Measurements from ENCODE around the gene SLC5A4.

SLC5A4 gene

GRCh38 chr22:32232191-32232830 lies 22.8 kb downstream of the SLC5A4 start:
- no peak for DNase-seq (ENCODE audit: low spot score)

DNA sequence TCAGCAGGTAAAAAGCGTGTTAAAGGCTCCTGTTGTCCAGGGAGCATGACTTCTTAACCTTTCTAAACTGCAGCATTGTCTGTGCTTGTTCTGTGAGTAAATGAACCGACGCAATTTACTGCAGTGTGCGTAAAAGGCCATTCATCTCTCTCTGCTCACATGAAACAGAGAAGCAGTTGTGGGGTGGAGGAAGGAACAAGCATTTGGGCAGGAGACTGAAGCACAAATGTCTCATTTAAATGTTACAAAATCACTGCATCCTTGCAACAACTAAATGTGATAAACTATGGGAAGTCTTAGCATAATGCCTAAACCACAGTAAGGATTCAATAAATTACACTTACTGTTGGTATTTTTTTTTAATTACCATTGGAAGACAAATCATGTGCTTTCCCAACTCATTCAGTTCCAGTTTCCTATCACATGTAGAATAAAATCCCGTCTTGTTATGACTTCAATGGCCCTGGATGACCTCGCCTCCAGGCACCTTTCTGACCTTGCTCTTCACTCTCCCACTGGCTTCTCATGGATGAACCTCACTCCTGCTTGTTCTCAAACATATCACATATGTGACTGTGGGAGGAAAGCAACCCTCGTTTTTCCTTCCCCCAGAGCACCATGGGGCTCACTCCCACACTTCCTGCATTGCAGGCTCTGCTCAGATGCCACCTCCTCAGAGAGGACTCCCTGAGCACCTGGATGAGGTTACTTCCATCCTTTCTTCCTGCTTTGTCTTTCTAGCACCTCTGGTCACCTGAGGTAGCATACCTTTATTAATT lies 28.6 kb downstream of the SLC5A4 start:
- DNase-seq (ENCODE audit: low spot score), result no peak

DNA sequence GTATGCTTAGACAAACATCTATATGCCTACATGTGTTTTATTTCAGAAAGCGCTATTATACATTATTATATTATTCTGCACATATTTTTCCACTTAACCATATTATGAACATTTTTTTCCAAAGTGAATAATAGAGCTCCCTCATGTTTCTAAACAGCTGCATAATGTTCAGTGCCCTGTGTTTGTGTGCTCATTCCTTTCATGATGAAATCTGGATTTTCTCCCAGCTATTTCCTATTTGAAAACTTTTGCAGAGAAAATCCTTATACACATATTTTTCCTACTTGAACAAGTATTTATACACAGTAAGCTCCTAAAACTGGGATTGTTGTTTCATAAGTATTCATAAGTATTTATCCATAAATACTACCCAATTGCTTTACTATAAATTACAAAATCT lies 32.2 kb downstream of the SLC5A4 start:
- no peak for DNase-seq (ENCODE audit: low spot score)

DNA sequence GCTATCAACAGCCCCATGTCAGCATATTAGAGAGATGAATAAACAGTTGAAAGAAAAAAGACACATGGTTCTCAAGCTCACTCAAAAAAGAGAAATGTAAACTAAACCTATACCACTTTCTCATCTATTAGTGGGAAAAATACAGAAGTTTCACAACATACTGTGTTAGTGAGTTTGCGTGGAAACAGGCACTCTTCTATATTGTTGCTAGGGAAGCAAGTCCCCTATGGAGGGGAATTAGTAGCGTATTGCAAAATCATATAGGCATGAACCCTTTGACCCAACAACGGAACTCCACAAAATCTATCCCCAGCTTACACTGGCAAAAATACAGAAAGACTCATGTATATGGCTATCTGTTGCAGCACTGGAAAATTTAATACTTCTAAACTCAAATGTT lies 36.1 kb downstream of the SLC5A4 start:
- DNase-seq (ENCODE audit: low spot score), result no peak

DNA sequence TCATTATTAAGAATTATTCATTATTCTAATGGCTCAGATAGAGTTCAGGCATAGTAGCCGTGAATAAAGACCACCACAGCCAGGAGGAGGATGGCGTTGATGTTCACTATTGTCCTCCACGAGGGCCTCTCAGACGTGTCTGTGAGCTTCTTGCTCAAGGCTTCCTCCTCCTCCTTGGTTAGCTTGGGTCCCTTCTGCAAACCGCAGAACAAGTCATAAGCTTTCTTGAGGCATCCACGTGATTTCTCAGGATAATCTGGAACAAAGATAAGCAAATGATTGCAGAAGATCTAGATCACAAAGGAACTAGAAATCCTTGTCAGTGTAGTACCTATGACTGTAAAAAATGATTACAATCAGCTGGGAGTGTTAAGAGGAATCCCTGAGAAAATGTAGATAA lies 36.7 kb downstream of the SLC5A4 start:
- no peak for DNase-seq (ENCODE audit: low spot score)

DNA sequence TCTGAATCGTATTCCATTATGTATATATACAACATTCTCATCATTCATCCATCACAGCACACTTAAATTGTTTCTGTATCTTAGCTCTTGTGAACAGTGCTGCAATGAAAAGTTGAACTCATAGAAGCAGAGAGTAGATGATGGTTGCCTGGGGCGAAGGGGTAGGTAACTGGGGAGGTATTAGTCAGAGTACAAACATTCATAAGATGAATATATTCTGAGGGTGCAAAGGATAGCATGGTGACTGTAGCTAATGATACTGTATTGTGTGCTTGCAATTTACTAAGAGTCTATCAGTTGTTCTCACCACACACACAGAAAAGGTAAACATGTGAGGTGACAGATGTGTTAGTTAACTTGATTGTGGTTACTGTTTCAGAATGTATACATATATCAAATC lies 37.7 kb downstream of the SLC5A4 start:
- DNase-seq (ENCODE audit: low spot score), result no peak

GRCh38 chr22:32216911-32217310 lies 38.2 kb downstream of the SLC5A4 start:
- no peak for DNase-seq (ENCODE audit: low spot score)

- no peak for DNase-seq (ENCODE audit: low spot score)
These were observed 44.1 kb downstream of the SLC5A4 start for GRCh38 chr22:32211011-32211410.

DNA sequence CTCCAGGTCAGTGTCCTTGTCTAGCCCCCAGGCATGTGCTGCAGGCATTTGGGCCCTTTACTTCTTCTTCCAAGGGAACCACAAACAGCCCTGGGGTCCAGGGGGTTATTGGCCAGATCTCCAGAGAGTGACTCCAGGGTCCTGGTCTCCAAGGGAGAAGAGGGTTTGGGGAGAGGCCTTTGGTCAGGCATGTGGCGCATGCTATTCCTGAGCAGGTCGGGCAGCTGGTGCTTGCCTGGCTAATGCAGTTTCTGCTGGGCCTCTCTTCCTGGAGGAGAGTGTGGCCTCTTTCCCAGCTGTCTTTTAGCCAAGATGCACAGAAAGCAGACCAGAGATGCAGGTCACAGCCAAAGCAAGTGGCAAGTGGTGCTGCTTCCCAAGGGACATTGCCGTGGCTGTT lies 46.5 kb downstream of the SLC5A4 start:
- DNase-seq (ENCODE audit: low spot score), result no peak

GRCh38 chr22:32207971-32208480 lies 47.1 kb downstream of the SLC5A4 start:
- DNase-seq (ENCODE audit: low spot score), result no peak

DNA sequence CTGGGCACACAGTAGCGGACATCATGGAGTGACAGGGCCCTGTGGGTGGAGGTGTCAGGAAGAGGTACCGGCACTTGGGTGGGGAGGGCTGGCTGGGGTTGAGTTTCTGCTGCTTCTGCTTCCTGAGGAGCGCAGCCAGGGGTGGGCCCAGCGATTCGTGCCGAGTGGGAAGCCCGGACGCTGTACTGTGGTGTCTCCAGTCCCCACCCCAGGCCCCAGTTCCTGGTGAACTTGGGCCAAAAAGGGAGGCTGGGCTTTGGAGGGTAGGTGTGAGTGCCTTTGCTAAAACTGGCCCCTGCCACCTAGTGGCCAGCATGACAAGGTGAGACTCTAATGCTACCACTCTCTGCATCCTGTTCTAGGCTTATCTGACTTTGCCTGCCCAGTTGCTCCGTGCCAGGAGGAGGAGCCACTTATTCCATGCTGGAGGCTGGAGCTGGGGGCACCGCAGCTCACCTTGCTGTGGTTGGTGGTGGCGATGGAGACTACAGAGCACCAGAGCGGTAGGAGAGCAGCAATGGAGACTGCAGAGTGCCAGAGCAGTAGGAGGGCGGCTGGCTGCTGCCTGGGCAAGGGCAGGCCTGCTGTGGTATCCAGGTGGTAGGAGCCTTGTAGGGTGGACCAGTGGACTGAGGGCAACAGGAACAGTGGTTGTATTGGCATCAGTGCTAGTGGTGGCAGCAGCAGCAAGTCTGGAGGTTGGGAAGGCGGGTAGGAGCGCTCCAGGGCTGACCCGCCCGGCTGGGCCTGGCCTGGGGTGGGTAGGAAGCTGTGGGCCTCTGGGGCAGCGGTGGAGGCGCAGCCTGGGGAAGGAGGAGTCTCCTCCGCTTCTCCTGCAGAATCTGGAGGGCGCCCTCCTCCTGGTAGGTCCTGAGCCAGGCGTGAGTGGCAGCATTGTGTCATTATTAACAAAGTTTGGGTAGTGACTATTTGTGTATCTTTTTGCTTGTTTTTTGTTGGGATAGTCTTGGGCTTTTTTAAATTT lies 48.1 kb downstream of the SLC5A4 start:
- no peak for DNase-seq (ENCODE audit: low spot score)

DNA sequence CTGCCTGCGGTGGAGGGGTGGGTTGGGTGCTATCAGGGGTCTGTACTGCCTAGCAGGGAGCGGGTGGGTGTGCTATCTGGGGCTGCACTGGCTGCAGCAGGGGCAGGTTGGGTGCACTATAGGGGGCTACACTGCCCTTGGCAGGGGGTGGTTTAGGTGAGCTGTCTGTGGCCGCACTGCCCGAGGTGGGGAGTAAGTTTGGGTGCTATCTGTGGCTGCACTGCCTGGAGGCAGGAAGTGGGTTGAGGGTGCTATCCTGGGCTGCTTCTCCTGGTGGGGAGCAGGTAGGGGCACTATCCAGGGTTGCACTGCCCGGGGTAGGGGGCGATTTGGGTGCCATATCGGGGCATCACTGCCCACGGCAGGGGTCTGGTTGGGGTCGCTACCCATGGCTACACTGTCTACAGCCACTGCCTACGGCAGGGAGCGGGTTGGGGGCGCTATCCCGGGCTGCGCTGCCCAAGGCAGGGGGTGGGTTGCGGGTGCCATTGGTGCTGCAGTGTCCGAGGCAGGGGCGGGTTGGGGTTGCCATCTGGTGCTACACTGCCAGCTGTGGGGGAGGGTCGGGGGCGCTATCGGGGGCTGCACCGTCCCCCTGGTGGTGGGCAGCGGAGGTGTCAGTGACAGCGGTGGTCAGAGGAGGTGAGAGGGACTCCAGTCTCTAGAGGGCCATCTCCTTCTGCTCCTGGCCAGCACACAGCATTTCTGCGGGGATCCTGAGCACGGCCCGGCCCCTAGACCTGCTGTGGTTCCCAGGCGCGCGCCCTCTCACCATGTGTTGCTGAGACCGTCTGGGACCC lies 49.0 kb downstream of the SLC5A4 start:
- no peak for DNase-seq (ENCODE audit: low spot score)

DNA sequence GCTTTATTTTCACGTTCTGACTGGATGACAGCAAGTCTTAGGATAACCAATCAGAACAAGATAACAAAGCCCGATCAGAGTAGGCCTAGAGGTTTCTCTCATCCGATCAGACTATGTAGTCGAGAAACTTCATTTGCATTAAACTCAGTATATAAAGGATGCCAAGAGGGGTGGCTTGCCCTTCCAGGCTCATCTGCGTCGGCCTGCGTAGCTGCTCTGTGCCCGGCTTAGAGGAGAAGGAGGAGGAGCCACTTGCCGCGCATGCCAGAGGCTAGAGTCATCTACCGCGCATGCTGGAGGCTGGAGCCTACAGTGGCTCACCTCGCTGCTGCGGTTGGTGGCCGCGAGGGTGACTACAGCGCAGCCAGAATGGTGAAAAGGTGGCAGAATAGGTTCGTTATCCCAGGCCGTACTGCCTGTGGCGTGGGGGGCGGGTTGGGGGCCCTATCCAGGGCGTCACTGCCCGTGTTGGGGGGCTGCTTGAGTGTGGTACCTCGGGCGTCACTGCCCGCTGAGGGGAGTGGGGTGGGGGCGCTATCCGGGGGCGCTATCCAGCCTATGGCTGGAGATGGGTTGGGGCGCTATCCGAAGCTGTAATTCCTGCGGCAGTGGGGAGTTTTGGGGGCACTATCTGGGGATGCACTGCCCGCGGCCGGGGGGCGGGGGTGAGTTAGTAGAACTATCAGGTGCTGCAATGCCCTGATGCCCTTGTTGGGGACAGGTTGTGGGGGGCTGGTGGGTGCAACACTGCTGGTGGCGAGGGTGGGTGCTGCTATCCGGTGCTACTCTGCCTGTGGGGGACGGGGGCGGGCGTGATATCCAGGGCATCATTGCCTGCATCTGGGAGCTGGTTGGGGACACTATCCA lies 50.1 kb downstream of the SLC5A4 start, which contains the start of gene RFPL2:
Gene RFPL2, minus strand, starts transcription at position 218 of the 867 bp plus-strand sequence. CDS start 2,622 bp downstream, outside the sequence.
- peak; percentile 32 for DNase-seq (ENCODE audit: low spot score)

DNA sequence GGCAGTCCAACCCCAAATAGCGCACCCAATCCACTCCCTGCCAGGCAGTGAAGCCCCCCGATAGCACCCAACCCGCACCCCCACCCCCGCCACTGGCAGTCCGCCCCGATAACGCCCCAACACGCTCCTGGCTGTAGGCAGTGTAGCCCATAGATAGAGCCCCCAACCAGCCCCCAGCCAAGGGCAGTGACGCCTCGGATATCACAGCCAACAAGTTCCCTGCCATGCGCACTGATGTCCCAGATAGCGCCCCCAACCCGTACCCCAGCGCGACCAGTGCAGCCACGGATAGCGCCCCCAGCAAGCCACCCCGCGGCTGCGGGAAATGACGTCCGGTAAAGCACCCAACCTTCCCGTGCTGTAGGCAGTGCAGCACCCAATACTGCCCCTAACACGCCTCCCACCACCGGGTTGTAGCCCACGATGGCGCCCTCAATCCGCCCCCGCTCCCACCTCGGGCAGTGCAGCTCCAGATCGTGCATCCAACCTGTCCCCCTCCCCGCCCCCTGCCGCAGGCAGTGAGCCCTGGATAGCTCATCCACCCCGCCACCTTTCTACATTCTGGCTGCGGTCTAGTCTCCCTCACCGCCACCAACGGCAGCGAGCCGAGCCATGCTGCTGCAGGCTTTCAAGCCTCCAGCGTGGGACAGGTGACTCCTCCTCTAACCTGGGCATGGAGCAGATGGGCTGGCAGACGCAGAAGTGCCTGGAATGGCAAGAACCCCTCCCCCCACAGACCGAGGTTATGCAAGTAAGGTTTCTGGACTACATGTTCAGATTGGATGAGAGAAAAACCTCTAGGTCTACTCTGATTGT lies 50.9 kb downstream of the SLC5A4 start:
- no peak for DNase-seq (ENCODE audit: low spot score)

DNA sequence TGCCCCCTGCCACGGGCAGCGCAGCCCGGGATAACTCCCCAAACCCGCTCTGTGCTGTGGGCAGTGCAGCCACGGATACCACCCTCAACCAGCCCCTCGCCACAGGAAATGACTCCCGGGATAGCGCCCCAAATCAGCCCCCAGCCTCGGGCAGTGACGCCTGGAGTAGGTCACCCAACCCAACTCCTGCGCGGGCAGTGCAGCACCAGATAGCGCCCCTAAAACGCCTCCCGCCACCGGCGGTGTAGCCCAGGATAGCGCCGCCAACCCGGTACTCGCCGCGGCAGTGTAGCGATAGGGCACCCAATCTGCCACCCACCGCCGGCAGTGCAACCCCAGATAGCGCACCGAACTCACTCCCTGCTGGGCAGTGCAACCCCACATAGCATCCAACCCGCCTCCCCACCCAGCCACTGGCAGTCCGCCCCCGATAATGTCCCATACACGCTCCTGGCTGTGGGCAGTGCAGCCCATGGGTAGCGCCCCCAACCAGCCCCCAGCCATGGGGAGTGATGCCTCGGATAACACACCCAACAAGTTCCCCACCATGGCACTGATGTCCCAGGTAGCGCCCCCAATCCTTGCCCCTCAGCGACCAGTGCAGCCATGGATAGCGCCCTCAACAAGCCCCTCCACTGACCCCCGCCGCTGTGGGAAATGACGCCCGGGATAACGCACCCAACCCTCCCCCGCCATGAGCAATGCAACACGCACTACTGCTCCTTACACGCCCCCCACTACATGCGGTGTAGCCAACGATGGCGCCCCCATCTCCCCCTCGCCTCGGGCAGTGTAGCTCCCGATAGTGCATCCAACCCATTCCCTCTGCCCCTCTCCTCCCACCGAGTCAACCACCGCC lies 51.7 kb downstream of the SLC5A4 start:
- no peak for DNase-seq (ENCODE audit: low spot score)

- DNase-seq (ENCODE audit: low spot score), result no peak
These were observed 52.5 kb downstream of the SLC5A4 start for GRCh38 chr22:32202539-32203180.

GRCh38 chr22:32202161-32202538 lies 53.0 kb downstream of the SLC5A4 start:
- no peak for DNase-seq (ENCODE audit: low spot score)

DNA sequence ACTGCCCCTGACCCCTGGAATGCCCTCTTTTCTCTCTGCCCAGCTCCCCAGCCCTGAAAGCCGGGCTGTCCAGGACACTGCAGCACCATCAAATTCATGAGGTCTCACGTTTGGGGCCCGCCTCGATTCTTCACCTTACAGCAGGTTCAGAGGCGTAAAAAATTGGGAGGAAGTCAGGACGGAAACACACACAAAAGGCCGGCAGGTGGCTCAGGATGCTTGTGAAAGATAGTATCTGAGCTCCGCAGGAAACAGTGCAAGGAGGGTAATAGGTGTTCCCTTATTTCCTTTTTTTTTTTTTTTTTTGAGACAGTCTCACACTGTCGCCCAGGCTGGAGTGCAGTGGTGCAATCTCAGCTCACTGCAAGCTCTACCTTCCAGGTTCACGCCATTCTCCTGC lies 54.4 kb downstream of the SLC5A4 start:
- no peak for DNase-seq (ENCODE audit: low spot score)

Measured in globus pallidus (tissue), 1 donor.